Umbilical cord (tissue), 2 donors: ENCODE measurements around the gene TMEM35B. TPM values are rescaled to one million over a fixed set of nuclear protein-coding genes. Genes with fewer than 3 reads are reported as not detected.
"Not testable (repeated sequence)": the region's sequence is repeated elsewhere in the genome, so short reads cannot be mapped to it uniquely, and the experiment has no call there.

ENCODE experiments used
- DNase-seq: peaks from one replicate; pipeline ENCODE4 v3.0.0-alpha.2; 2015; ENCODE audit warnings: low spot score
- total RNA-seq: library from RNA; depleted of rRNA; stranded (reverse); fragments of >200 nt; gene quantifications from one replicate; pipeline ENCODE4 v1.2.3, GENCODE V29; 2014; ENCODE audit warnings: low replicate concordance; ENCODE audit not compliant: insufficient read depth

Gene TMEM35B
- total RNA-seq, 1 donor from 2014 or later, result 23.6 TPM

- no peak for DNase-seq
Measured at GRCh38 chr1:34976384-34977209, 8.6 kb downstream of the TMEM35B start.

DNA sequence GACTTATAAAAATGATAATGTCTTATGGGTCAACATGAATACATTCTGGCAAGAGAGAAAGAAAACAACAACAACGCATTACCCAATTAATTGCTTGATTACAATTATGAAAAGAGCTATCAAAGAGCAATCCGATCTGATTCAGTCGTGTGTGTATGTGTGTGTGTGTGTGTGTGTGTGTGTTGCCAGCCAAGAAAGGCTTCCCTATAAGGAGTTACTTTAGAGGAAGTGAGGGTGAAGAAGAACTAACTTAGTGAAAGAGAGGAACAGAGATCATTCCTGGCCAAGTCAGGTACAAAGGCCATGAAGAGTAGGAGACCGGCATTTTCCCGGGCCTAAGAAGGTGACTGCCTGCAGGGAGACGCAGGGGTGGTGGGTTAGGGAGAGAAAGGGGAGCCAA lies 9.4 kb downstream of the TMEM35B start:
- DNase-seq, result no peak

GRCh38 chr1:34975338-34975737 lies 9.8 kb downstream of the TMEM35B start:
- DNase-seq, result no peak

DNA sequence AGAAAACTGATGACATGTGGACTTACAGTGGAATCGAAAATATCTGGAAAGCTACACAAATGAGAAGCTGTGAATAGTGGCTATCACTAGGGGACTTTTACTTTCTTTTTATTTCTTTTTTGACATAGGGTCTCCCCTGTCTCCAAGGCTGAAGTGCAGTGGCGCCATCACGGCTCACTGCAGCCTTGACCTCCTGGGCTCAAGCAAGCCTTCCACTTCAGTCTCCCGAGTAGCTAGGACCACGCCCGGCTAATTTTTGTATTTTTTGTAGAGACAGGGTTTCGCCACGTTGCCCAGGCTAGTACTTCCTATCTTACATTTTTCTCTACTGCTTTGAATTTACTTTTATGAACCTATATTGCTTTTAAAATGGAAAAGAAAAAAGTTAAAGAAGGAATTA lies 10.5 kb downstream of the TMEM35B start:
- no peak for DNase-seq

- DNase-seq, result no peak
Measured at GRCh38 chr1:34973326-34973725, 11.8 kb downstream of the TMEM35B start.

DNA sequence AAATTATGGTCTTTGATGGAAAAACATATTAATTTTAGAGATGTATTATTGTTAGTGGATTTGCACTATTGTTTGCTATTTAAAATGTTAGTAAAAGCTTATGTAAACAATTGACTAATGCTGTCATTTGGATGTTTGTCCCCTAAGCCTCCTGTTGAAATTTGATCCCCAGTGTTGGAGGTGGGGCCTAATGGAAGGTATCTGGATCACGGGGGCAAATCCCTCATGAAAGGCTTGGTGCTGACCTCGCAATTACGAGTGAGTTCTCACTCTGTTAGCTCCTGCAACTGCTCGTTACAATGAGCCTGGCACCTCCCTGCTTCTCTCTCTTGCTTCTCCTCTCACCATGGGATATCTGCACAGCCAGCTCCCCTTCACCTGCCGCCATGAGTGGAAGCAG lies 14.3 kb downstream of the TMEM35B start:
- no peak for DNase-seq

DNA sequence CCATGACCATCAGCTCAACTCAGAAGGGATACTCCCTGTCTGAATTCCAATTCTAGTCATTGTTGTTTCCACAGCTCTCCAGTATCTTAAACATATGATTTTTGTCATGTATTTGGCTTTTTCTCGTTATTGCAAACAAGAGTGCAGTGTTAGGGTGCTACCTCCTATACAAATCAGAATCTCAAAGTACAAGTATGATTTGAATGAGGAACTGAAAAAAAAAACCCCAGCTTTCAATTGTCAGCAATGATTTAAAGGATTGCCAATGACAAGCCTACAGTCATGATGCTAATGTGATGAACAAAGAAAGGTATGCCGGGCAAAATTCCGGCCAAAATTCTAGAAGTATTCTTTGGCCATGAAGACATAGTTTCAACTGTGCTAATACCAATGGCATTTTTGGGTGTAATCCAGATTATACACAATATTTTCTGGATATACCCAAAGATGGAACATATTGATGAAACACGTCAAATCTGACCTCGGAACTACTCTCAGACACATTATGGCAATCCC lies 14.9 kb downstream of the TMEM35B start:
- no peak for DNase-seq

- not testable (repeated sequence) for DNase-seq
Measured at GRCh38 chr1:34968297-34968696, 16.9 kb downstream of the TMEM35B start.

DNA sequence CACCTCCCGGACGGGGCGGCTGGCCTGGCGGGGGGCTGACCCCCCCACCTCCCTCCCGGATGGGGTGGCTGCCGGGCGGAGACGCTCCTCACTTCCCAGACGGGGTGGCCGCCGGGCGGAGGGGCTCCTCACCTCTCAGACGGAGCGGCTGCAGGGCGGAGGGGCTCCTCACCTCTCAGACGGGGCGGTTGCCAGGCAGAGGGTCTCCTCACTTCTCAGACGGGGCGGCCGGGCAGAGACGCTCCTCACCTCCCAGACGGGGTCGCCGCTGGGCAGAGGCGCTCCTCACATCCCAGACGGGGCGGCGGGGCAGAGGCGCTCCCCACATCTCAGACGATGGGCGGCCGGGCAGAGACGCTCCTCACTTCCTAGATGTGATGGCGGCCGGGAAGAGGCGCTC lies 17.5 kb downstream of the TMEM35B start:
- not testable (repeated sequence) for DNase-seq

GRCh38 chr1:34965597-34965996 lies 19.6 kb downstream of the TMEM35B start:
- DNase-seq, result no peak

GRCh38 chr1:34950428-34950827 lies 34.7 kb downstream of the TMEM35B start:
- DNase-seq, result no peak

DNA sequence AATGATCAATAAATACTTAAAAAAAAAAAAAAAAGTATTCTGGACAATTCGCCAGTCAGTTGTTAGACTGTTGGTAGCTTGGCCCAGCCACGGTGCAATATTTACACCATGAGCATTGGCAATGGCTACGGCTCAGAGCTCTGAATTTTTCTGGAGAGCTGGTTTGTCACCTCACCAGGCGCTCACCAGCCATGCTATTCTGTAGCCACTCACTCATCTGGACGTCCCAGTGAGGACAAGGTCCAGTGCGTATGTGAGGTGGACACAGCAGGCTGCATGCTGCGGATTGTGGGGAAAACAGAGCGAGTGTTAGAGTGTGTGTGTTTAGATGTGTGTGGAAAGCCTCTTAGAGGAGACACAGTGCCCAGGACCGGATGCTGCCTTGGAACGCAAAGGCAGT lies 36.4 kb downstream of the TMEM35B start:
- DNase-seq, result not testable (repeated sequence)

- DNase-seq, result not testable (repeated sequence)
Measured at GRCh38 chr1:34947641-34948314, 37.4 kb downstream of the TMEM35B start.

GRCh38 chr1:34946211-34946610 lies 38.9 kb downstream of the TMEM35B start:
- DNase-seq, result no peak

DNA sequence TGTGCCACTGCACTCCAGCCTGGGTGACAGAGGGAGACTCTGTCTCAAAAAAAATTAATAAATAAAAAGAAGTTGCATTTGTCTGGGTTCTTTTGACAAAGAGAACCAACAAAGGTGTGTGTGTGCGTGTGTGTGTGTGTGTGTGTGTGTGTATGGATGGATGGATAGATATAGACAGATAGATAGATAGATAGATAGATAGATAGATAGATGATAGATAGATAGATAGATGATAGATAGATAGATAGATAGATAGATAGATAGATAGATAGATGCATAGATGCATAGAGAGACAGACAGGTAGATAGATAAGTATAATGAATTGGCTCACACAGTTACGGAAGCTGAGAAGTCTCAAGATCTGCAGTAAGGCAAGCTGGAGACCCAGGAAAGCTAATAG lies 43.3 kb downstream of the TMEM35B start:
- not testable (repeated sequence) for DNase-seq

Other genes starting within 250 kb of the TMEM35B start
- gene GJB5, start 230.3 kb downstream of the TMEM35B start, total RNA-seq, result 4.3 TPM
- 0.24 TPM for gene GJB4, start 225.6 kb downstream of the TMEM35B start, total RNA-seq
- gene GJB3, start 204.1 kb downstream of the TMEM35B start, total RNA-seq, result 6.3 TPM
- gene GJA4, start 192.3 kb downstream of the TMEM35B start, total RNA-seq, result 3.4 TPM
- 23.4 TPM for gene SMIM12, start 125.6 kb downstream of the TMEM35B start, total RNA-seq
- 0.24 TPM for gene DLGAP3, start 55.7 kb downstream of the TMEM35B start, total RNA-seq
- 24.3 TPM for gene ZMYM6, start 46.6 kb upstream of the TMEM35B start, total RNA-seq
- gene ZMYM1, start 94.0 kb upstream of the TMEM35B start, total RNA-seq, result 27.7 TPM
- 201 TPM for gene SFPQ, start 207.8 kb upstream of the TMEM35B start, total RNA-seq